Measurements from ENCODE around the gene APBB2. TPM values are rescaled to one million over a fixed set of nuclear protein-coding genes. Genes with fewer than 3 reads are reported as not detected.

Gene APBB2
- total and polyA plus RNA-seq, 10 of the 15 experiments (the other 5 are each of a cell fraction or from before 2014, with no cell fraction given): 2.7 to 24.6 (median 19.0) TPM

- Histone ChIP-seq H4K20me1 (ENCODE audit: control insufficient read depth, insufficient read depth) (no peaks in the 10 kb centered on the region), H3K36me3 (ENCODE audit: control insufficient read depth in 2 of 2, insufficient read depth in 2 of 2, low read length in 1 of 2) (peaks cover 2% of the 10 kb centered on the region in 2 experiments; a peak in 1 of 4 replicates), H3K4me3 (no peak overlapping the region), H3K27ac (ENCODE audit: control insufficient read depth, insufficient read depth) (no peak overlapping the region), H3K9ac (ENCODE audit: control insufficient read depth, insufficient read depth, low read length) (no peak overlapping the region), H3K4me2 (ENCODE audit: control insufficient read depth, insufficient read depth) (no peak overlapping the region), H3K27me3 (replicated peaks in 1 of 2; ENCODE audit: control insufficient read depth in 2 of 2, insufficient read depth in 2 of 2, low read length in 1 of 2) (no peaks in the 10 kb centered on the region), H3K9me3 (replicated peaks; ENCODE audit: control insufficient read depth, insufficient read depth, low read length) (peaks cover 2% of the 10 kb centered on the region; the same call in 2 of the 3 replicates), H3K79me2 (ENCODE audit: control insufficient read depth, insufficient read depth, low read length) (no peaks in the 10 kb centered on the region), H2AFZ (ENCODE audit: control insufficient read depth, low read depth, low read length) (no peak overlapping the region), H3K4me1 (ENCODE audit: control insufficient read depth, insufficient read depth, low read length) (peaks cover 10% of the 10 kb centered on the region)
- in situ Hi-C loops (cut with MboI): no loop called here
- ChIA-PET SMC1A (ENCODE audit: uncharacterized antibody, unreplicated experiment) (interaction anchor here (0.6 kb wide), 1 partner anchor 90 kb away, joined by 3 read pairs; no protein-coding TSS in a partner anchor), RAD21 (ENCODE audit: unreplicated experiment) (no interaction called here), POLR2A (interaction anchor here (0.6 kb wide), 1 partner anchor 495 kb away, joined by 5 read pairs; no protein-coding TSS in a partner anchor), CTCF (interaction anchor here (1.2 to 1.8 kb wide), 2 partner anchors 13 to 16 kb away, joined by 3 to 5 read pairs; no protein-coding TSS in a partner anchor)
- DNase-seq (ENCODE audit: low read depth, low spot score) (no peak), FAIRE-seq (no peak), ATAC-seq (no peak)
- BruUV-seq (replicated peaks): no TSS peak
- 66% methylated on average over 6 of the region's 6 CpGs for WGBS (ENCODE audit: insufficient coverage, insufficient replicate concordance, low lambda C conversion rate, missing lambda C conversion rate)
- intact Hi-C loops (cut with micrococcal nuclease; ENCODE audit: unreplicated experiment): no loop called here
- no peak for TF ChIP-seq HDGF (IDR thresholded peaks at IDR 0.05)
- no peak for TF ChIP-seq STAT3 (IDR thresholded peaks at IDR 0.05; ENCODE audit: low read depth, low read length)
- TF ChIP-seq ATF2 (IDR thresholded peaks at IDR 0.05; ENCODE audit: low read length): no peak
- TF ChIP-seq JUNB (IDR thresholded peaks at IDR 0.05): no peak
- no peak for TF ChIP-seq ATF7 (IDR thresholded peaks at IDR 0.05; ENCODE audit: low read depth)
- TF ChIP-seq ZNF687 (IDR thresholded peaks at IDR 0.05): no peak
- no peak for TF ChIP-seq EED (IDR thresholded peaks at IDR 0.05; ENCODE audit: low read depth)
- no peak for TF ChIP-seq ESRRA (IDR thresholded peaks at IDR 0.05; ENCODE audit: low read length)
- TF ChIP-seq BCLAF1 (IDR thresholded peaks at IDR 0.05): no peak
- no peak for TF ChIP-seq PKNOX1 (IDR thresholded peaks at IDR 0.05)
- no peak for TF ChIP-seq PAX5 (IDR thresholded peaks at IDR 0.05; ENCODE audit: borderline replicate concordance, low read depth, low read length)
- TF ChIP-seq E4F1 (IDR thresholded peaks at IDR 0.05; ENCODE audit: borderline replicate concordance, partially characterized antibody): no peak
Observed at GRCh38 chr4:40827758-40828157, 386.6 kb downstream of the APBB2 start.
